GM12875 (cell line): ENCODE data around the gene BLID.

ENCODE experiments used
- H3K4me3 ChIP-seq: one replicate; pipeline ENCODE4 v1.5.1; 2011; ENCODE audit warnings: low read depth, low read length, control low read depth
- TF ChIP-seq, protein P1 (sequence below): IDR thresholded peaks from 2 replicates; pipeline ENCODE4 v1.5.1; 2011; ENCODE audit warnings: low read depth, mild to moderate bottlenecking, control low read depth, inconsistent platforms, low read length, moderate library complexity, borderline replicate concordance; ENCODE audit not compliant: insufficient read depth

The BLID gene

GRCh38 chr11:122113836-122114825, 1.9 kb downstream of the BLID start:
- TF ChIP-seq, protein P1, sequence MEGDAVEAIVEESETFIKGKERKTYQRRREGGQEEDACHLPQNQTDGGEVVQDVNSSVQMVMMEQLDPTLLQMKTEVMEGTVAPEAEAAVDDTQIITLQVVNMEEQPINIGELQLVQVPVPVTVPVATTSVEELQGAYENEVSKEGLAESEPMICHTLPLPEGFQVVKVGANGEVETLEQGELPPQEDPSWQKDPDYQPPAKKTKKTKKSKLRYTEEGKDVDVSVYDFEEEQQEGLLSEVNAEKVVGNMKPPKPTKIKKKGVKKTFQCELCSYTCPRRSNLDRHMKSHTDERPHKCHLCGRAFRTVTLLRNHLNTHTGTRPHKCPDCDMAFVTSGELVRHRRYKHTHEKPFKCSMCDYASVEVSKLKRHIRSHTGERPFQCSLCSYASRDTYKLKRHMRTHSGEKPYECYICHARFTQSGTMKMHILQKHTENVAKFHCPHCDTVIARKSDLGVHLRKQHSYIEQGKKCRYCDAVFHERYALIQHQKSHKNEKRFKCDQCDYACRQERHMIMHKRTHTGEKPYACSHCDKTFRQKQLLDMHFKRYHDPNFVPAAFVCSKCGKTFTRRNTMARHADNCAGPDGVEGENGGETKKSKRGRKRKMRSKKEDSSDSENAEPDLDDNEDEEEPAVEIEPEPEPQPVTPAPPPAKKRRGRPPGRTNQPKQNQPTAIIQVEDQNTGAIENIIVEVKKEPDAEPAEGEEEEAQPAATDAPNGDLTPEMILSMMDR, result no peak
- H3K4me3 ChIP-seq, result no peak overlapping the region

- no peak overlapping the region for H3K4me3 ChIP-seq
- TF ChIP-seq, protein P1, result no peak
These were observed 3.3 kb downstream of the BLID start for GRCh38 chr11:122112470-122113365.

- no peak overlapping the region for H3K4me3 ChIP-seq
- TF ChIP-seq, protein P1, result no peak
These were observed 6.1 kb downstream of the BLID start for GRCh38 chr11:122109932-122110331.

- TF ChIP-seq, protein P1, result no peak
These were observed 7.2 kb downstream of the BLID start for GRCh38 chr11:122108828-122109227.

DNA sequence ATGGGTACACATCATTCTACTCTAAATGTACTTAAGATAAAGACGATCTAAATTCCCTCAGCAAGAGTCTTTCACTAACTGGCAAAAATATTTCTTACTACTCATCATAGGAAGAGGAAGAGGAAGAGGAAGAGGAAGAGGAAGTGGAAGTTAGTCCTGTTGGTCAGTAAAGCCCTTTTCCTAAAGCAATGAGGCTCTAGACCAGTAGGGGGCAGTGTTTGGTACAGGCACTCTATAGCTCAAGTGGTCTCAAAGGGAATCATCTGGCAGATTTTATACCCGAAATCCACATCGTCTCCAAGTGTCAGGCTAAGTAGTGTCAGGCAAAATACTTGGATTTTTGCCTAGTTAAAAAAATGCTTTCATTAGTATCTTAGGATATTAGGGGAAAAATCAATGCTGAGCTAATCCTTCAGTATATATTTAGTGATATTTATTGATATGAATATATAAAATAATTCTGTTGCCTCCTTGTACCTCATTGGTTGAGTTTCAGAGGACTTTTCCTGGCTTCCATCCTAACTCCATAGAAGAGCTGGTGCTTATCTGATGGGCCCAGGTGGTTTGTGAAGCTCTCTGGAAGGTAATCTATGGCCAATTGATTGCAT, 7.7 kb downstream of the BLID start:
- TF ChIP-seq, protein P1, result peak; percentile 78

More at GRCh38 chr11:122108828-122109227, 7.2 kb downstream of the BLID start:
- H3K4me3 ChIP-seq, result no peak overlapping the region

DNA sequence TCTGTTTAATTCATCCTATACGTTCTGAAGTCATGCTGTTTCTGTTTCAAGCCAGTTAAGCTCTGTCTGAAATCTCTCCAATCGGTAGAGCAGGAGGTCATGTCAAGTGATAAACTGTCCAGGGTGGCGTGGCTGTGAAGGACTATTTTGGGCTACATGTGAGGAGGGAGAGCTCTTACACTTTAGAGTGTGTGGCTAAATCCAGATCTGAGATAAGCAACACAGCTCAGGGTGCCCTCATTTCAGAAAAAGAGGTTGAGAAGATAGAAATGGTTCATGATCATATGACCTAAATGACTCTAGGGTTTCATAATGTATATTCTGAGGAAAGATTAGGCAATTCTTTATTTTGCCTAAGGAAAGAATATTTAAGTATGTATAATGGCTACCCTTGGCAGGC, 8.4 kb downstream of the BLID start:
- TF ChIP-seq, protein P1, result no peak

More for the DNA sequence above, 7.7 kb downstream of the BLID start:
- H3K4me3 ChIP-seq, result no peak overlapping the region

More for the DNA sequence above, 8.4 kb downstream of the BLID start:
- no peak overlapping the region for H3K4me3 ChIP-seq
